Measurements from ENCODE around the gene TRAPPC12. TPM values are rescaled to one million over a fixed set of nuclear protein-coding genes. Genes with fewer than 3 reads are reported as not detected.

The TRAPPC12 gene
- total and polyA plus RNA-seq, 12 donors = 71.9 to 256 (median 89.6) TPM

DNA sequence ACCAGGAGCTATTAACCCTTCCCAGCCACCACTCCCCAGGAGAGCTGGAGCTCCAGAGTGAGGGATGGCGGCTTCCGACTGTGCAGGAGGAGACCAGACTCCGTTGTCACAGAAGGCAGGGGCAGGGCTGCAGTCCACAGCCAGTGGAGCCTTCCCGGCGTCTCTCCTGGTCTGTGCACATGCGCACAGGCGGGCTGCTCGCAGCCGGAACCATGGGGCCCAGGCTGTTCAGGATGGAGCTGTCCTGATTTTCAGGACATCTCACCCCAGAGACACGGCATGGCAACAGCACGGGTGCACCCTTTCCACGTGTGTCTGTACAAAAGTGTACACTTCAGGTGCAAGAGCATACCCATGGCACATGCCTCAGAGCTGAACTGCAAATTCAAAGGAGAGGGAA, 30.7 kb upstream of the TRAPPC12 start:
- Histone ChIP-seq H3K36me3 (peaks cover 0 to 34% (median 5%) of the 10 kb centered on the region in 9 donors), H3K4me3 (no peak overlapping the region), H3K27ac (no peak overlapping the region), H3K9me3 (peaks cover 0 to 9% (median 0%) of the 10 kb centered on the region in 11 donors), H3K27me3 (no peaks in the 10 kb centered on the region), H3K4me1 (peaks cover 0 to 5% (median 0%) of the 10 kb centered on the region in 9 donors)
- peak in 2 of 8 donors; percentile 24 to 50 for ATAC-seq
- intact Hi-C loops (cut with DNase I) = no loop called here
- 90 to 93% methylated on average over 12 of the region's 12 CpGs for WGBS, 2 donors
- TF ChIP-seq, protein P1, sequence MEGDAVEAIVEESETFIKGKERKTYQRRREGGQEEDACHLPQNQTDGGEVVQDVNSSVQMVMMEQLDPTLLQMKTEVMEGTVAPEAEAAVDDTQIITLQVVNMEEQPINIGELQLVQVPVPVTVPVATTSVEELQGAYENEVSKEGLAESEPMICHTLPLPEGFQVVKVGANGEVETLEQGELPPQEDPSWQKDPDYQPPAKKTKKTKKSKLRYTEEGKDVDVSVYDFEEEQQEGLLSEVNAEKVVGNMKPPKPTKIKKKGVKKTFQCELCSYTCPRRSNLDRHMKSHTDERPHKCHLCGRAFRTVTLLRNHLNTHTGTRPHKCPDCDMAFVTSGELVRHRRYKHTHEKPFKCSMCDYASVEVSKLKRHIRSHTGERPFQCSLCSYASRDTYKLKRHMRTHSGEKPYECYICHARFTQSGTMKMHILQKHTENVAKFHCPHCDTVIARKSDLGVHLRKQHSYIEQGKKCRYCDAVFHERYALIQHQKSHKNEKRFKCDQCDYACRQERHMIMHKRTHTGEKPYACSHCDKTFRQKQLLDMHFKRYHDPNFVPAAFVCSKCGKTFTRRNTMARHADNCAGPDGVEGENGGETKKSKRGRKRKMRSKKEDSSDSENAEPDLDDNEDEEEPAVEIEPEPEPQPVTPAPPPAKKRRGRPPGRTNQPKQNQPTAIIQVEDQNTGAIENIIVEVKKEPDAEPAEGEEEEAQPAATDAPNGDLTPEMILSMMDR (IDR thresholded peaks at IDR 0.05) = no peak
- DNase-seq = no peak

DNA sequence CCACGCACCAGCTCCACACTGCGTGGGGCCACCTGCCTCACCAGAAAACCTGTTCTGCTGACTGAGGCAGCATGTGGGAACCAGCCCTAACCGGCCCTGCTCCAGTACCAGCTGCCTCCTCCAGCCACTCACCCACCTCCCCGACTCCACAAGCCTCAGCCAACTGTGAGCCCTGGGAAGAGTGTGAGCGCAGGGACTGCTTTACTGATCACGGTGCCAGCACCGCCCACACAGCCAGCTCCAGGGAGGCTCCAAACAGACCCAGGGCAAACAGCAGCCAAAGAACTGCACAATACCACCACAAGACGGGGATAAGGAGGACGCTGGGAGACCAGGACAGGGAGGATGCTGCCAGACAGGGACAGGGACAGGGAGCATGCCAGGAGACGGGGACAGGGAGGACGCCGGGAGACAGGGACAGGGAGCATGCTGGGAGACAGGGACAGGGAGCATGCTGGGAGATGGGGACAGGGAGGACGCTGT, 30.2 kb upstream of the TRAPPC12 start:
- no peak overlapping the region for H3K4me3 ChIP-seq
- ATAC-seq (peak in 5 of 8 donors; percentile 16 to 62 (median 28)), DNase-seq (no peak)
- TF ChIP-seq, protein P1 (IDR thresholded peaks at IDR 0.05) = no peak
- no peak overlapping the region for H3K27ac ChIP-seq
- H3K27me3 ChIP-seq = no peaks in the 10 kb centered on the region
- H3K36me3 ChIP-seq = peaks cover 0 to 39% (median 5%) of the 10 kb centered on the region in 9 donors
- H3K9me3 ChIP-seq = peaks cover 0 to 9% (median 0%) of the 10 kb centered on the region in 11 donors
- peaks cover 0 to 5% (median 0%) of the 10 kb centered on the region in 9 donors for H3K4me1 ChIP-seq
- 73 to 78% methylated on average over 13 of the region's 13 CpGs for WGBS, 2 donors
- intact Hi-C loops (cut with DNase I) = no loop called here

DNA sequence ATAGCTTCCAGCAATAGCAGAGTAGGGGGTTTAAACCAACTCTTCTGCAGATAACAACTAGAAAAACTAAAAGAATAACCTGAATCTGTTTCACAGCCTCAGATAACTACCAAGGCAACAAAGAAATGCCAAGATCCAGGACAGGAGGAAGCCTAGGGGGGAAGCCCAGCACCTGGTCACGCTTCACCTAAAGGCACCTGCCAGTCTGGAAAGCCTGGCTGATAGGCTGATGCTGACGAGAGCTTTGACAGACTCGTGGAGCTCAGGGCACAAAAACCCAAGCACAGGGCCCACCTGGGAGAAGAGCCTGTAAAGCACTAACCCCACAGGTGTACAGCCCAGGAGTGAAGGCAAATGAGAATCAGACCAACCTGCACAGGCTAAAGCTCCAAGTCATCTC, 24.5 kb upstream of the TRAPPC12 start:
- H3K27ac ChIP-seq = no peak overlapping the region
- WGBS, 2 donors = 95 to 97% methylated on average over 3 of the region's 3 CpGs
- H3K36me3 ChIP-seq = peaks cover 0 to 23% (median 5%) of the 10 kb centered on the region in 9 donors
- peaks cover 0 to 9% (median 0%) of the 10 kb centered on the region in 11 donors for H3K9me3 ChIP-seq
- H3K27me3 ChIP-seq = no peaks in the 10 kb centered on the region
- no peak overlapping the region for H3K4me3 ChIP-seq
- peaks cover 0 to 17% (median 4%) of the 10 kb centered on the region in 9 donors for H3K4me1 ChIP-seq
- ATAC-seq (no peak), DNase-seq (no peak)
- intact Hi-C loops (cut with DNase I) = no loop called here
- TF ChIP-seq, protein P1 (IDR thresholded peaks at IDR 0.05) = no peak

DNA sequence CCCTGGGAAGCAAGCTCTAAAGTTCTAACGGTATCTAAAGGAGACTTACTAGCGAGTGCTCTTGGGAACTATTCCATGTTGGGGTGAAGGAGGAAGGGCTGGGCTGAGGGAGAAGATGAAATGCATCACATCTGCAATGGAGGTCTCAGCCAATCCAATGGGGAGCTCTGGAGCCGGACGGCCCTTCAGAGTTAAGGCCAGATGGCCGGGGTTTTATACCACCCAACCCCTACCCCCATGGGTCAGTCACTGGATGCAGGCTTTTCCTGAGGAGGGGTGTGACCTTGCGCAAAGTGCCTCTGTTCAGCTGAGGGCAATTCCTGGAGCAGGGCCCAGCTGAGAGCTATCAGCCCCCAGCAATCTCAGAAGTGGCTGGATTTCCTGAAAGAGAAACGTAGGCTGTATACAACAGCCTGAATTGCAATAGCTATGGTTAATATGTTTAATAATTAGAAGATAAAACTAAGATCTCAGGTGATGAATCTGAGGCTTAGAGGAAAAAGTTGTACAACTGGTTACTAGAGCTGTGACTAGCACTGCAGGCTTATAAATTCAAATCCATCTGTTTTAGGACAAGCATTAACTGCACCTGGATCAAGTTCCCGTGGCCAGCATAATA, 23.4 kb upstream of the TRAPPC12 start:
- intact Hi-C loops (cut with DNase I) = no loop called here
- Histone ChIP-seq H3K4me1 (peaks cover 0 to 17% (median 4%) of the 10 kb centered on the region in 9 donors), H3K4me3 (no peak overlapping the region), H3K27me3 (no peaks in the 10 kb centered on the region), H3K9me3 (peaks cover 0 to 5% (median 0%) of the 10 kb centered on the region in 11 donors), H3K27ac (peak overlapping the region in 2 of 10 donors; percentile 2 to 57), H3K36me3 (peaks cover 0 to 23% (median 5%) of the 10 kb centered on the region in 9 donors)
- ATAC-seq (peak in 1 of 8 donors; percentile 42), DNase-seq (no peak)
- TF ChIP-seq, protein P1 (IDR thresholded peaks at IDR 0.05) = no peak
- WGBS, 2 donors = 81 to 87% methylated on average over 8 of the region's 8 CpGs

Measured in heart right ventricle (tissue), 16 donors.